BJ (cell line): Measurements from ENCODE around the gene BCAN. TPM values are rescaled to one million over a fixed set of nuclear protein-coding genes. Genes with fewer than 3 reads are reported as not detected.
A peak's percentile ranks its signal among the peaks of the same experiment; 100 is the strongest.

Experiments used
- CTCF ChIA-PET: fragments of 350-600 bp; formaldehyde crosslinking; extraction: SDS; loops from one replicate; lab custom pipeline; 2021; ENCODE audit warnings: antibody characterized with exemption, inconsistent platforms; lab: Yijun Ruan, JAX
- POLR2A ChIA-PET: fragments of 300-600 bp; sonication (Branson Sonifier 250); formaldehyde crosslinking; extraction: SDS; loops from one replicate; lab custom pipeline; 2021; ENCODE audit warnings: antibody characterized with exemption; lab: Charles Lee
- DNase-seq: peaks from one replicate; pipeline ENCODE4 v3.0.0-alpha.2; 2011; ENCODE audit warnings: low read depth
- H3K27me3 ChIP-seq: 2 replicates; pipeline ENCODE4 v1.6.0; 2011; ENCODE audit warnings: low read length; ENCODE audit not compliant: control insufficient read depth, insufficient read depth
- H3K36me3 ChIP-seq: 2 replicates; pipeline ENCODE4 v1.5.1; 2011; ENCODE audit warnings: low read length; ENCODE audit not compliant: control insufficient read depth, insufficient read depth
- H3K4me3 ChIP-seq: 2 replicates; pipeline ENCODE4 v1.5.1; 2011; ENCODE audit warnings: low read depth, mild to moderate bottlenecking, control low read depth, low read length
- polyA plus RNA-seq: library from polyadenylated mRNA; depleted of rRNA; stranded (reverse); fragments of >200 nt; gene quantifications from 2 replicates; pipeline ENCODE4 v1.2.3, GENCODE V29; 2011
- TF ChIP-seq, protein P1 (sequence below): IDR thresholded peaks from 2 replicates; pipeline ENCODE4 v1.5.1; 2011; ENCODE audit warnings: low read depth, mild to moderate bottlenecking, control low read depth, inconsistent platforms, low read length, moderate library complexity; ENCODE audit not compliant: insufficient read depth

BCAN gene
- polyA plus RNA-seq, 1 experiment = 0.02 TPM

DNA sequence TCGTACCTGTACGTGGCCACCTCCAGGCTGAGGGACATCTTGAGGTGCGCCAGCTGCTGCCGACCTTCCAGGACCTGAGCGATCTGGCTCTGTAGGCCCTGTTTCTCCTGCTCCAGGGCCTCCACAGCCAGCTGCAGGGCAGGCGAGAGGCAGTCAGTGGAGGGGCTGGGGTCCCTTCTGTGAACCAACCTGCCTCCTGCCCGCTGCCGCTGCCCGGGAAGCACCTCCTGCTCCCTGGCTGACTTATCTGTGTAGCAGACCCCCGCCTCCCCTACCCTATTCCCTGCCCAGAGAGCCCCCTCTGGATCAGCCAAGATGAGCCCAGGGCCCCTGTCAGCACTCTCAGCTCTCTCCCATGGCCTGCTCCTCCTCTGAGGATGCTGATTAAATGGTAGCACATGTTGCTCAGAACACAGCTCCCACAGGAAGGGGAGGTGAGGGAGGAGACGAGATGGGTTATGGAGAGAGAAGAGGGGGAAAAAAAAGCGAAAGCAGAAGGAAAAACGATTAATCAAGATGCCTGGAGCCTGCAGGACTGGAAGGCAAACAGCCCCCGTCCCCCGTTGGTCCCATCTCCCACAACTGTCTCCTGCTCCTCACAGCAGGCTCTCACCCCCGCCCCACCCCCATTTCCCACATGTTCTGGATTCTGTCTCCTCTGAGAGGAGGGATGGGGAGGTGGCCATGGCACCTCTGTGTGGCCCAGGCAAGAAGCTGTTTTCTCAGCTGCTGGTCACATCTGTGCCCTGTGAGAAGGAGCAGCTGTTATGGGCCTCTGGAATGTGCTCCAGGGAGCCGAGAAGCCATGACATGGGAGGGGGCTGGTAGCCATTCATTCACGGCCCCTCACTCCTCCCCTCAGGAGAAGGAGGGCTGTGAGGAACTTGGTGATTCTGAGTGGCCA is 33.5 kb downstream of the BCAN start:
- TF ChIP-seq, protein P1, sequence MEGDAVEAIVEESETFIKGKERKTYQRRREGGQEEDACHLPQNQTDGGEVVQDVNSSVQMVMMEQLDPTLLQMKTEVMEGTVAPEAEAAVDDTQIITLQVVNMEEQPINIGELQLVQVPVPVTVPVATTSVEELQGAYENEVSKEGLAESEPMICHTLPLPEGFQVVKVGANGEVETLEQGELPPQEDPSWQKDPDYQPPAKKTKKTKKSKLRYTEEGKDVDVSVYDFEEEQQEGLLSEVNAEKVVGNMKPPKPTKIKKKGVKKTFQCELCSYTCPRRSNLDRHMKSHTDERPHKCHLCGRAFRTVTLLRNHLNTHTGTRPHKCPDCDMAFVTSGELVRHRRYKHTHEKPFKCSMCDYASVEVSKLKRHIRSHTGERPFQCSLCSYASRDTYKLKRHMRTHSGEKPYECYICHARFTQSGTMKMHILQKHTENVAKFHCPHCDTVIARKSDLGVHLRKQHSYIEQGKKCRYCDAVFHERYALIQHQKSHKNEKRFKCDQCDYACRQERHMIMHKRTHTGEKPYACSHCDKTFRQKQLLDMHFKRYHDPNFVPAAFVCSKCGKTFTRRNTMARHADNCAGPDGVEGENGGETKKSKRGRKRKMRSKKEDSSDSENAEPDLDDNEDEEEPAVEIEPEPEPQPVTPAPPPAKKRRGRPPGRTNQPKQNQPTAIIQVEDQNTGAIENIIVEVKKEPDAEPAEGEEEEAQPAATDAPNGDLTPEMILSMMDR = no peak
- POLR2A ChIA-PET = interaction anchor here (0.5 to 1.4 kb wide), 7 partner anchors 13 to 100 kb away, joined by 3 to 9 read pairs (median 4); partner anchors contain the start of gene MRPL24
- Histone ChIP-seq H3K27me3 (no peaks in the 10 kb centered on the region), H3K4me3 (peak overlapping the region; percentile 55), H3K36me3 (peaks cover 8% of the 10 kb centered on the region)
- CTCF ChIA-PET = interaction anchor here (0.7 to 31.9 kb wide), 7 partner anchors 12 to 297 kb away, joined by 3 to 1556 read pairs (median 117); partner anchors contain the start of genes CRABP2, ISG20L2 and METTL25B
- DNase-seq = no peak

DNA sequence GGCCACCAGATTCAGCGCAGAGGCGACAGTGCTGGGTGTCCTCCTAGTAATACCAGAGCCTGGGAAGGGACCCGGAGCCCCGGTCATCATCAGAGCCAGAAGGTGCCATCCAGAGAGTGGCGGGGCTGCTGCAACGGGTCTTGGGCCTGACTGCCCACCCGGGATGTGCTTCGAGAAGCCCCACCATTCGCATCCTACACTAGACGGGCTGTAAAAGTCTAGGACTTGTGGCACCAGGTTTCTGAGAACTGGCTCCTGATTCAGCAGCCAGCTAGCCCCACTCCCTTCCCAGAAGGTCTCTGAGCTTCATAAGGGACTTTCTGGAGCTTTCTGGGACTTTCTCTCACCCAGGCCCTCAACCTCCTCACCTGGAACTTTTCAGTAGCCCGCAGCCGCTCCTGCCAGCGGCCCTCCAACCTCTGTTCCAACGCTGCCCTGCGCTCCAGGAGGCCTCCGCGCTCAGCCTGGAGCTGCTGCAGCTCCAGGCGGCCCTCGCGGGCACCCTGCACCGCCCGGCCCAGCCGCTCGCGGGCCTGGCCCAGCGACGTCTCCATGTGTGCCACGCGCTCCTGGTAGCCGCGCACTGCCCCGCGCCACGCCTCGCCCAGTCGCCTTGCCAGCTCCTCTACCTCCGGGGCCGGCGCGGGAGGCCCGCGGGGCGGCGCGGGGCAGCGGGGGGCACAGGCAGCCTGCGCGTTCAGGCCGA is 34.4 kb downstream of the BCAN start:
- DNase-seq = no peak
- no peaks in the 10 kb centered on the region for H3K27me3 ChIP-seq
- POLR2A ChIA-PET = interaction anchor here (0.5 to 1.7 kb wide), 5 partner anchors 12 to 99 kb away, joined by 3 to 9 read pairs (median 4); no protein-coding TSS in a partner anchor
- TF ChIP-seq, protein P1 = no peak
- peaks cover 8% of the 10 kb centered on the region for H3K36me3 ChIP-seq
- H3K4me3 ChIP-seq = peak overlapping the region; percentile 55
- CTCF ChIA-PET = interaction anchor here (0.6 to 31.9 kb wide), 13 partner anchors 12 to 252 kb away, joined by 3 to 1556 read pairs (median 7); partner anchors contain the start of genes CRABP2, HAPLN2, ISG20L2 and METTL25B

DNA sequence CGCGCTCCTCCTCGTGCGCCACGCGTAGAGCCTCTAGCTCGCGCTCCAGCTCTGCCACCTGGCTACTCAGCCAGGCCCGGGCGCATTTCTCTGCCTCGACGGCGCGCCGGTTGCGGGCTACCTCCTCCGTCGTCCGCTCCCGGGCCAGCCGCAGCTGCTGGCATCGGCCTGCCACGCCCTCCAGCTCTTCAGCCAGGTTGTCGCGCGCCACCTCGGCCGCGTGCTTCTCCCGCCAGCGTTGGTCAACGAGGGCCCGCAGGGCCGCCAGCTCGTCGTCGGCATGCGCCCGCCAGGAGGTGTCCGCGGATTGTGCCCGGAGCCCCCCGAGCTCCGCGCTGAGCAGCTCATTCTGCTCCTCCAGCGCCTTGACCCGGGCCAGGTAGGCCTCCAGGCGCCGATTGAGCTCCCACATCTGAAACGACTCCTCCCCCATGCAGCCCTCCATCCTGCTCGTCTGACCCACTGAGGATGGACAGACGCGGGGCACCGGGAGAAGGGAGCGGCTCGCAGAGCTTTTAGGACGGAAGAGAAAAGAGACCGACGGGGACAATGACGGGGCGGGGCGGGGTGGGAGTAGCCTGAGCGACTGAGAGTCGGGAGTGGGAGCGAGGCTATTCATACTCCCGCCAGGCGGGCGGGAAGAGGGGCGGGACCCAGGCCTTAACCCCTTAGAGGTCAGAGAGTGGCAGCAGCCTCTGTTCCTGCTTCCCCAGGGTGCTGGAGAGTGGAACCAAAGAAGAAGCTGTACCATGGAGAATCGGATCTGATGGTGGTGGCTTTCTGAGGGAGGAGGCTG is 35.1 kb downstream of the BCAN start, which contains the start of gene NES:
TSS of gene NES (minus strand) at position 588 of the 796 bp plus-strand sequence. CDS start at position 445, 143 bp downstream.
- no peak for DNase-seq
- POLR2A ChIA-PET = interaction anchor here (1.2 to 1.7 kb wide), 3 partner anchors 13 to 29 kb away, joined by 3 to 9 read pairs (median 6); no protein-coding TSS in a partner anchor
- TF ChIP-seq, protein P1 = 0 out of 2 replicates have a peak, but pooled peaks have one; percentile 3
- Histone ChIP-seq H3K4me3 (peak within 1 kb of the TSS; percentile 55), H3K27me3 (no peaks in the 10 kb centered on the region), H3K36me3 (peaks cover 8% of the 10 kb centered on the region)
- CTCF ChIA-PET = interaction anchor here (0.6 to 31.9 kb wide), 18 partner anchors 11 to 258 kb away, joined by 3 to 1556 read pairs (median 6); partner anchors contain the start of genes CRABP2, HAPLN2, ISG20L2 and METTL25B

DNA sequence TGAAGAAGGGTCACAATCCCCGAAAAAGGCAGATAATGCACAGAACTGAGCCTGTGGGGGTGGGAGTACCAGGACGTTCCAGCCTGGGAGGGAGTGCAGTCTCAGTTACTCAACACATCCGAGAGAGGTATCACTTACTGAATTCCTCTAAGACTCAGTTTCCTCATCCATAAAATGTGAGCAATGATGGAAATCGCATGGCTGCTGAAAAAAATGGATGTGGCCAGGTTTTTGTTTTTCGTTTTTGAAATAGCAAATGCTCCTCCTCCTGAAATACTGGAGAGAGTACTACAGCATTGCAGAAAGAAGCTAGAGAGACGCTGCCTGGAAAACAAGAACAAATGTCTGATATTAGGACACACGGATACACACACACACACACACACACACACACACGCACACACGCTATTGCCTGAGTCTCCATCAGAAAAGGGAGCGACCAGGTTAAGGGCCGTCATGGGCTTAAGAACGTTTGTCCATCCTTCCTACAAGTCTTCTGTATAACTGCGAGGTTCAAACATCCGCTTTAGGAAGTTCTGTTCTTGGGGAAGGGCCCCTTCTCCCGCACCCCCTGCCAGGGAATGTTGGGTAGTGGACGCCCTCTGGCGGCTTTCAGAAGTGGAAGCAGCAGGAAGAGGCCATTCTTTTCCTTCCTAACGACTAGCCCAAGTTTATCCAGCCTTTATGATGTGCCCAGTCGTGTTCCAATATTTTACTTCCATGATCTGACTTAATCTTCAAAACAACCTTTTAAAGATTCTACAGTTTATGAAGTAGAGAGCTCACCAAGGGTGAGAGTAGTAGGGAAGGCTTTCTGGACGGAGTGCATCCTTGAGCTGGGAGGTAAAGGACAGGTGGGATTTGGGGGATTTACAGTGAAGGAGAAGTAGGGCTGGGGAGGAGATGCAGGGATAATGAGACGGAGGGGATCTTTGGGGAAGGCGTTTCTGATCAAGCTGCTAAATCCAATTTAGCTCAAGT is 36.0 kb downstream of the BCAN start:
- POLR2A ChIA-PET = interaction anchor here (1.2 to 1.7 kb wide), 2 partner anchors 14 to 17 kb away, joined by 3 to 6 read pairs; no protein-coding TSS in a partner anchor
- CTCF ChIA-PET = interaction anchor here (0.6 to 31.9 kb wide), 19 partner anchors 10 to 257 kb away, joined by 3 to 1556 read pairs (median 5); partner anchors contain the start of genes CRABP2, HAPLN2, ISG20L2 and METTL25B
- TF ChIP-seq, protein P1 = peak; percentile 93
- H3K4me3 ChIP-seq = peak overlapping the region; percentile 55
- no peak for DNase-seq
- no peaks in the 10 kb centered on the region for H3K27me3 ChIP-seq
- peaks cover 4% of the 10 kb centered on the region for H3K36me3 ChIP-seq
